ENCODE results near the gene GDPD1.
"Not testable (repeated sequence)": the region's sequence is repeated elsewhere in the genome, so short reads cannot be mapped to it uniquely, and the experiment has no call there.

The GDPD1 gene

DNA sequence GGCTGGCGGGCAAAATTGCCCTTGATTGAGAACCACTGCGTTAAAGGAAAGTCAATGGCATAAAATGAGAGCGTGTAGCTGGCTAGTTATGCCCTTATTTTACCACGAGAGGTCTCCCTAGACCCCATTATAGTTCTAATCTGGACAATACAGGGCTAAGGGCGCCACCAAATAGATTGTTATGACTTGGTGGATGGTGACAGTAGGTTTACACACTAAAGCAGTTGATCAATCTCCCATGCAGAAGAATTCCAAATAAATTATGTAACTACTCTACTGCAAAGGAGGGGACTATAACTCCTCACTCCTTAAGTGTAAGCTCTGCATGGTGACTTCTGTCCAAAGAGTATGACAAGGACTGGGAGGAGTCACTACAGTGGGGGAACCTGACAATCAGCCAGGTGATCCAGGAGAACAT, 90.7 kb downstream of the GDPD1 start:
- no peak overlapping the region for H3K4me3 ChIP-seq (ENCODE audit: low read depth, low read length)
- TF ChIP-seq, protein P1, sequence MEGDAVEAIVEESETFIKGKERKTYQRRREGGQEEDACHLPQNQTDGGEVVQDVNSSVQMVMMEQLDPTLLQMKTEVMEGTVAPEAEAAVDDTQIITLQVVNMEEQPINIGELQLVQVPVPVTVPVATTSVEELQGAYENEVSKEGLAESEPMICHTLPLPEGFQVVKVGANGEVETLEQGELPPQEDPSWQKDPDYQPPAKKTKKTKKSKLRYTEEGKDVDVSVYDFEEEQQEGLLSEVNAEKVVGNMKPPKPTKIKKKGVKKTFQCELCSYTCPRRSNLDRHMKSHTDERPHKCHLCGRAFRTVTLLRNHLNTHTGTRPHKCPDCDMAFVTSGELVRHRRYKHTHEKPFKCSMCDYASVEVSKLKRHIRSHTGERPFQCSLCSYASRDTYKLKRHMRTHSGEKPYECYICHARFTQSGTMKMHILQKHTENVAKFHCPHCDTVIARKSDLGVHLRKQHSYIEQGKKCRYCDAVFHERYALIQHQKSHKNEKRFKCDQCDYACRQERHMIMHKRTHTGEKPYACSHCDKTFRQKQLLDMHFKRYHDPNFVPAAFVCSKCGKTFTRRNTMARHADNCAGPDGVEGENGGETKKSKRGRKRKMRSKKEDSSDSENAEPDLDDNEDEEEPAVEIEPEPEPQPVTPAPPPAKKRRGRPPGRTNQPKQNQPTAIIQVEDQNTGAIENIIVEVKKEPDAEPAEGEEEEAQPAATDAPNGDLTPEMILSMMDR (conservative IDR thresholded peaks at IDR 0.05; ENCODE audit: low read depth, low read length), result peak; percentile 76
- DNase-seq (ENCODE audit: low read depth), result peak; percentile 66

DNA sequence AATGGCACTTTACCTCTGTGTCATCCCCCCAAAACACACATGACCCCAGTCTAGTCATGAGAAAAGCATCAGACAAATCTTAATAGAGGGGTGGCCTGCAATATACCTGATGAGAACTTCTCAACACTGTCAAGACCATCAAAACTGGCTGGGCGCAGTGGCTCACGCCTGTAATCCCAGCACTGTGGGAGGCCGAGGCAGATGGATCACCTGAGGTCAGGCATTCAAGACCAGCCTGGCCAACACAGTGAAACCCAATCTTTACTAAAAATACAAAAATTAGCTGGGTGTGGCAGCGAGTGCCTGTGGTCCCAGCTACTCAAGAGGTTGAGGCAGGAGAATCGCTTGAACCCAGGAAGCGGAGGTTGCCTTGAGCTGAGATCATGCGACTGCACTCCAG, 91.2 kb downstream of the GDPD1 start:
- H3K4me3 ChIP-seq (ENCODE audit: low read depth, low read length); DNase-seq (ENCODE audit: low read depth): not testable (repeated sequence)

DNA sequence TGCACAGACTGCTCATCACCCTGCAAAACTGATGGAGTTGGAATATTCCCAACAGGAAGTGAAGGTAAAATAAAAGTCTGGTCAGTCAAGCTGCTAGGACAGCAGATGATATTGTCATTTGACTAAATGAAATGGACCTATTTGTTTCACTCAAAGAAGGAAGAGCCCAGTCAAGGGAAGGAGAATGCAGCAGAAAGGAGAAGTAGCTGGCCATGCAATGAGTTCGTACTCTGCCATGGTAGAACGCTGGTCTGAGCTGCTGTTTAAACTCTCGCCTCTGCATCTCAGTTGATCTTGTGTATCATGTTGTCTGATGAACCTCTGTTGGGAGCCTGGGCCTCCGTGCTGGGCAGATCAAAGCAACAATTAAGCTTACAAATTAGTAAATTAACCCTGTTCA, 95.6 kb downstream of the GDPD1 start:
- TF ChIP-seq, protein P1 (conservative IDR thresholded peaks at IDR 0.05; ENCODE audit: low read depth, low read length), result no peak
- DNase-seq (ENCODE audit: low read depth), result no peak

More for the DNA sequence above, 95.6 kb downstream of the GDPD1 start:
- no peak overlapping the region for H3K4me3 ChIP-seq (ENCODE audit: low read depth, low read length)

Measured in choroid plexus epithelial cell (primary cell).